Heart right ventricle (tissue), 16 donors: ENCODE measurements around the gene MDN1. TPM values are rescaled to one million over a fixed set of nuclear protein-coding genes. Genes with fewer than 3 reads are reported as not detected.

Experiments used
- ATAC-seq, 8 donors: fragments of 200-7000 bp; cut with Tn5 transposase; one replicate each; pipeline ENCODE4 v1.9.1; 2020; ENCODE audit warnings: mild to moderate bottlenecking in 8 of 8, moderate library complexity in 8 of 8, moderate number of reproducible peaks in 1 of 8
- DNase-seq, 2 donors: peaks; one replicate each; pipeline ENCODE4 v3.0.0-alpha.2; 2020
- H3K27ac ChIP-seq, 10 donors: fragments of 200-600 bp; sonication (generic) in 2 of 10; one replicate each; pipeline versions ENCODE4 v1.5.0 to v1.8.0; 2020 to 2022; ENCODE audit warnings: mild to moderate bottlenecking in 3 of 10
- H3K27me3 ChIP-seq, 7 donors: fragments of 200-600 bp; one replicate each; pipeline ENCODE4 v1.8.0; 2021 to 2022; ENCODE audit warnings: mild to moderate bottlenecking in 2 of 7
- H3K36me3 ChIP-seq, 9 donors: fragments of 200-600 bp; sonication (generic) in 1 of 9; one replicate each; pipeline versions ENCODE4 v1.5.0 to v1.8.0; 2020 to 2022; ENCODE audit warnings: mild to moderate bottlenecking in 2 of 9
- H3K4me1 ChIP-seq, 9 donors: fragments of 200-600 bp; sonication (generic) in 1 of 9; one replicate each; pipeline versions ENCODE4 v1.5.0 to v1.8.0; 2020 to 2022; ENCODE audit warnings: mild to moderate bottlenecking in 4 of 9
- H3K4me3 ChIP-seq, 10 donors: fragments of 200-600 bp; sonication (generic) in 2 of 10; one replicate each; pipeline versions ENCODE4 v1.5.0 to v1.8.0; 2020 to 2022; ENCODE audit warnings: mild to moderate bottlenecking in 7 of 10, moderate library complexity in 2 of 10
- H3K9me3 ChIP-seq, 11 donors: fragments of 200-600 bp in 10 of 11; sonication (generic) in 2 of 11; one replicate each; pipeline versions ENCODE4 v1.5.0 to v1.8.0; 2013 to 2022; ENCODE audit warnings: mild to moderate bottlenecking in 2 of 11, control low read depth in 1 of 11, moderate library complexity in 1 of 11
- CTCF ChIP-seq, 9 donors: fragments of 200-600 bp; sonication (generic) in 2 of 9; IDR thresholded peaks; one replicate each; pipeline versions ENCODE4 v1.5.0 to v1.8.0; 2021 to 2022; ENCODE audit warnings: antibody characterized with exemption in 9 of 9, mild to moderate bottlenecking in 5 of 9, moderate library complexity in 1 of 9
- WGBS, 2 donors: extraction: QIAGEN DNeasy Blood & Tissue Kit; methylation state at CpG; one replicate each; pipeline ENCODE4 v1.1.7; 2013; ENCODE audit warnings: inconsistent platforms in 1 of 2; 5-methylcytosine and 5-hydroxymethylcytosine counted together
- intact Hi-C, 10 donors: fragments of 100-400 bp; cut with DNase I; formaldehyde crosslinking; loops; one replicate each; pipeline versions ENCODE4 v1.11.1 to v1.14.2; 2022
- polyA plus RNA-seq, 2 donors: library from polyadenylated mRNA; stranded (reverse); fragments of 200-250 nt; gene quantifications; one replicate each; pipeline ENCODE4 v1.2.3, GENCODE V29; 2013
- total RNA-seq, 10 donors: library from RNA; stranded (reverse); fragmentation: NEBNext Ultra II Directional in 3 of 10; extraction: Animal tissue kit (Norgen Biotek cat#: 25700) in 3 of 10; gene quantifications; one replicate each; pipeline versions ENCODE4 v1.2.1 to v1.2.4, GENCODE V29; 2021 to 2023
- donor health status: Arrhythmogenic right ventricular cardiomyopathy.
- donor health status: ischemic (EF 13 %, LVEDD 7.1; RV severe dilation, severe dysfunction).
- donor health status: healthy with polysubstance abuse.
- donor health status: DM: no; HTN: yes; CAD: no.
- donor health status: DM: no; HTN: no; CAD: no.
- donor health status: ischemic (EF 25% LVEDD 6.9; RV normal size, moderate dysfunction).
- donor health status: ischemic (EF 25% LVEDD 5.7; RV mildly dilated, moderate dysfunction).
- donor health status: healthy.
- donor health status: DM: yes; HTN: yes; CAD: no.
- donor health status: Ischemic cardiomyopathy.
- donor health status: ischemic (EF 35%, LVEDD 5.7; RV mildly dilated, moderate dysfunction).
- donor health status: nonischemic (EF 11% LVEDD 7.7; RV severe dilation, severe dysfunction).
- donor health status: DM: yes; HTN: yes; CAD: no.
- donor health status: PGD.
- donor health status: ischemic (EF 29% LVEDD 5.4; RV normal size, mild dysfunction).
- donor health status: nonischemic (EF 23%, LVEDD 6.1; RV moderate dilation, normal function).

MDN1 gene
- total and polyA plus RNA-seq, 12 donors: 8.6 to 41.2 (median 27.5) TPM

- Histone ChIP-seq H3K4me3 (no peak overlapping the region), H3K4me1 (peaks cover 0 to 19% (median 8%) of the 10 kb centered on the region in 9 donors), H3K36me3 (peaks cover 0 to 79% (median 8%) of the 10 kb centered on the region in 9 donors), H3K27me3 (no peaks in the 10 kb centered on the region), H3K27ac (no peak overlapping the region), H3K9me3 (no peaks in the 10 kb centered on the region)
- ATAC-seq (peak in 5 of 8 donors; percentile 37 to 77 (median 66)), DNase-seq (no peak)
- intact Hi-C loops: no loop called here
- no peak for TF ChIP-seq CTCF (IDR thresholded peaks at IDR 0.05)
- 85 to 87% methylated on average over 6 to 7 of the region's 7 CpGs for WGBS, 2 donors
Measured at GRCh38 chr6:89797317-89797716, 22.3 kb downstream of the MDN1 start.

GRCh38 chr6:89794324-89794723 lies 25.3 kb downstream of the MDN1 start:
- intact Hi-C loops: no loop called here
- Histone ChIP-seq H3K27ac (peak overlapping the region in 3 of 10 donors; percentile 41 to 66 (median 59)), H3K9me3 (no peaks in the 10 kb centered on the region), H3K27me3 (no peaks in the 10 kb centered on the region), H3K36me3 (peaks cover 0 to 79% (median 10%) of the 10 kb centered on the region in 9 donors), H3K4me1 (peaks cover 0 to 20% (median 8%) of the 10 kb centered on the region in 9 donors), H3K4me3 (no peak overlapping the region)
- ATAC-seq (no peak), DNase-seq (no peak)
- no peak for TF ChIP-seq CTCF (IDR thresholded peaks at IDR 0.05)
- 90 to 92% methylated on average over 6 of the region's 6 CpGs for WGBS, 2 donors

GRCh38 chr6:89793586-89793985 lies 26.0 kb downstream of the MDN1 start:
- peaks cover 0 to 20% (median 8%) of the 10 kb centered on the region in 9 donors for H3K4me1 ChIP-seq
- TF ChIP-seq CTCF (IDR thresholded peaks at IDR 0.05): no peak
- intact Hi-C loops: no loop called here
- peaks cover 0 to 79% (median 18%) of the 10 kb centered on the region in 9 donors for H3K36me3 ChIP-seq
- H3K9me3 ChIP-seq: no peaks in the 10 kb centered on the region
- peak; percentile 70 to 98 (median 94) for ATAC-seq
- peak overlapping the region in 7 of 10 donors; percentile 36 to 66 (median 59) for H3K27ac ChIP-seq
- H3K27me3 ChIP-seq: no peaks in the 10 kb centered on the region
- H3K4me3 ChIP-seq: no peak overlapping the region
- peak; percentile 57 to 66 for DNase-seq
- WGBS, 2 donors: 43 to 70% methylated on average over 3 of the region's 3 CpGs

- Histone ChIP-seq H3K4me3 (no peak overlapping the region), H3K27ac (peak overlapping the region in 7 of 10 donors; percentile 5 to 66 (median 59)), H3K27me3 (no peaks in the 10 kb centered on the region), H3K4me1 (peaks cover 0 to 20% (median 8%) of the 10 kb centered on the region in 9 donors), H3K36me3 (peaks cover 0 to 80% (median 25%) of the 10 kb centered on the region in 9 donors), H3K9me3 (no peaks in the 10 kb centered on the region)
- WGBS, 2 donors: 27 to 44% methylated on average over 2 of the region's 2 CpGs
- TF ChIP-seq CTCF (IDR thresholded peaks at IDR 0.05): peak in 7 of 9 donors; percentile 31 to 50 (median 40)
- intact Hi-C loops: no loop called here
- DNase-seq (no peak), ATAC-seq (peak in 7 of 8 donors; percentile 31 to 78 (median 67))
Measured at GRCh38 chr6:89792881-89793280, 26.7 kb downstream of the MDN1 start.
